ENCODE results near the gene MAP9. TPM values are rescaled to one million over a fixed set of nuclear protein-coding genes. Genes with fewer than 3 reads are reported as not detected.
A peak's percentile ranks its signal among the peaks of the same experiment; 100 is the strongest.

The MAP9 gene
- polyA plus RNA-seq, 3 donors, result 0.01 TPM; not detected in 2

- H3K4me2 ChIP-seq (replicated peaks; ENCODE audit: extremely low read depth, low read length, poor library complexity, severe bottlenecking), result no peak overlapping the region
- TF ChIP-seq, protein P1, sequence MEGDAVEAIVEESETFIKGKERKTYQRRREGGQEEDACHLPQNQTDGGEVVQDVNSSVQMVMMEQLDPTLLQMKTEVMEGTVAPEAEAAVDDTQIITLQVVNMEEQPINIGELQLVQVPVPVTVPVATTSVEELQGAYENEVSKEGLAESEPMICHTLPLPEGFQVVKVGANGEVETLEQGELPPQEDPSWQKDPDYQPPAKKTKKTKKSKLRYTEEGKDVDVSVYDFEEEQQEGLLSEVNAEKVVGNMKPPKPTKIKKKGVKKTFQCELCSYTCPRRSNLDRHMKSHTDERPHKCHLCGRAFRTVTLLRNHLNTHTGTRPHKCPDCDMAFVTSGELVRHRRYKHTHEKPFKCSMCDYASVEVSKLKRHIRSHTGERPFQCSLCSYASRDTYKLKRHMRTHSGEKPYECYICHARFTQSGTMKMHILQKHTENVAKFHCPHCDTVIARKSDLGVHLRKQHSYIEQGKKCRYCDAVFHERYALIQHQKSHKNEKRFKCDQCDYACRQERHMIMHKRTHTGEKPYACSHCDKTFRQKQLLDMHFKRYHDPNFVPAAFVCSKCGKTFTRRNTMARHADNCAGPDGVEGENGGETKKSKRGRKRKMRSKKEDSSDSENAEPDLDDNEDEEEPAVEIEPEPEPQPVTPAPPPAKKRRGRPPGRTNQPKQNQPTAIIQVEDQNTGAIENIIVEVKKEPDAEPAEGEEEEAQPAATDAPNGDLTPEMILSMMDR (IDR thresholded peaks at IDR 0.05), result no peak
- H3K4me1 Mint-ChIP-seq, result no peaks in the 10 kb centered on the region
- no peaks in the 10 kb centered on the region for H4K20me1 ChIP-seq (ENCODE audit: insufficient read depth, low read length)
- H2AFZ ChIP-seq (ENCODE audit: insufficient read depth, low read depth, low read length, poor library complexity, severe bottlenecking), result no peak overlapping the region
- H3K27me3 ChIP-seq (ENCODE audit: control insufficient read depth in 2 of 2, insufficient read depth in 2 of 2, low read length in 2 of 2), result no peaks in the 10 kb centered on the region
- H3K9ac ChIP-seq (ENCODE audit: insufficient read depth, low read length, poor library complexity, severe bottlenecking), result no peak overlapping the region
- H3K36me3 Mint-ChIP-seq, result no peaks in the 10 kb centered on the region
- peaks cover 0 to 8% (median 2%) of the 10 kb centered on the region in 7 donors for H3K9me3 Mint-ChIP-seq
- intact Hi-C loops (cut with micrococcal nuclease), result no loop called here
- H3K4me3 Mint-ChIP-seq, result no peak overlapping the region
- H3K27ac ChIP-seq (ENCODE audit: low read depth in 1 of 2, low read length in 2 of 2), result no peak overlapping the region
- H3K9me3 ChIP-seq (replicated peaks in 1 of 2; ENCODE audit: control insufficient read depth in 1 of 2, insufficient read depth in 1 of 2, low read length in 2 of 2), result no peaks in the 10 kb centered on the region
- 60% methylated on average over 1 of the region's 2 CpGs for WGBS (ENCODE audit: insufficient coverage)
- H3K27me3 Mint-ChIP-seq (ENCODE audit: low read depth in 3 of 3), result no peaks in the 10 kb centered on the region
- H3K36me3 ChIP-seq (replicated peaks in 1 of 2; ENCODE audit: control insufficient read depth in 1 of 2, insufficient read depth in 2 of 2, low read length in 2 of 2), result no peaks in the 10 kb centered on the region
- no peaks in the 10 kb centered on the region for H3K79me2 ChIP-seq (ENCODE audit: insufficient read depth, low read length)
- no peak for DNase-seq
- no peak overlapping the region for H3K27ac Mint-ChIP-seq
- H3K4me3 ChIP-seq (replicated peaks in 1 of 3; ENCODE audit: low read depth in 2 of 3, low read length in 3 of 3), result no peak overlapping the region
- H3K4me1 ChIP-seq (ENCODE audit: control insufficient read depth in 1 of 2, insufficient read depth in 2 of 2, low read length in 2 of 2), result no peaks in the 10 kb centered on the region
Measured at GRCh38 chr4:155304375-155304774, 72.4 kb downstream of the MAP9 start.

GRCh38 chr4:155299103-155299502 lies 77.7 kb downstream of the MAP9 start:
- Mint-ChIP-seq H3K9me3 (peaks cover 4 to 14% (median 10%) of the 10 kb centered on the region in 7 donors), H3K27ac (peak overlapping the region in 1 of 7 donors; percentile 25), H3K4me1 (no peaks in the 10 kb centered on the region), H3K36me3 (no peaks in the 10 kb centered on the region), H3K4me3 (no peak overlapping the region), H3K27me3 (ENCODE audit: low read depth in 3 of 3) (no peaks in the 10 kb centered on the region)
- no peak overlapping the region for H3K4me2 ChIP-seq (replicated peaks; ENCODE audit: extremely low read depth, low read length, poor library complexity, severe bottlenecking)
- no peaks in the 10 kb centered on the region for H3K4me1 ChIP-seq (ENCODE audit: control insufficient read depth in 1 of 2, insufficient read depth in 2 of 2, low read length in 2 of 2)
- no peak overlapping the region for H3K4me3 ChIP-seq (replicated peaks in 1 of 3; ENCODE audit: low read depth in 2 of 3, low read length in 3 of 3)
- intact Hi-C loops (cut with micrococcal nuclease), result no loop called here
- no peaks in the 10 kb centered on the region for H3K36me3 ChIP-seq (replicated peaks in 1 of 2; ENCODE audit: control insufficient read depth in 1 of 2, insufficient read depth in 2 of 2, low read length in 2 of 2)
- DNase-seq, result no peak
- WGBS (ENCODE audit: insufficient coverage), result no CpG with 5 or more reads among the region's 2 CpGs
- H3K9ac ChIP-seq (ENCODE audit: insufficient read depth, low read length, poor library complexity, severe bottlenecking), result no peak overlapping the region
- no peaks in the 10 kb centered on the region for H3K79me2 ChIP-seq (ENCODE audit: insufficient read depth, low read length)
- H2AFZ ChIP-seq (ENCODE audit: insufficient read depth, low read depth, low read length, poor library complexity, severe bottlenecking), result no peak overlapping the region
- H3K27ac ChIP-seq (ENCODE audit: low read depth in 1 of 2, low read length in 2 of 2), result no peak overlapping the region
- H4K20me1 ChIP-seq (ENCODE audit: insufficient read depth, low read length), result no peaks in the 10 kb centered on the region
- H3K9me3 ChIP-seq (replicated peaks in 1 of 2; ENCODE audit: control insufficient read depth in 1 of 2, insufficient read depth in 1 of 2, low read length in 2 of 2), result peaks cover 6 to 7% of the 10 kb centered on the region in 2 donors
- H3K27me3 ChIP-seq (ENCODE audit: control insufficient read depth in 2 of 2, insufficient read depth in 2 of 2, low read length in 2 of 2), result no peaks in the 10 kb centered on the region
- TF ChIP-seq, protein P1 (IDR thresholded peaks at IDR 0.05), result no peak

Small RNA genes lying within 50 kb of the gene (small RNA-seq; reads per million reads assigned to genes)
- gene AC097467.4 (ENCODE audit: insufficient read length, low read depth) (not detected), gene YWHAEP4 (ENCODE audit: insufficient read length, low read depth) (not detected)

Other genes starting within 250 kb of the MAP9 start
- gene NPY2R, start 168.3 kb downstream of the MAP9 start, polyA plus RNA-seq, result not detected

All from CD14-positive monocyte (primary cell).